ENCODE results near the gene CNNM2. TPM values are rescaled to one million over a fixed set of nuclear protein-coding genes. Genes with fewer than 3 reads are reported as not detected.

The CNNM2 gene
- total and polyA plus RNA-seq, 2 donors (not counting 1 experiment from before 2014, with no cell fraction given) = 6.6 to 21.6 TPM

DNA sequence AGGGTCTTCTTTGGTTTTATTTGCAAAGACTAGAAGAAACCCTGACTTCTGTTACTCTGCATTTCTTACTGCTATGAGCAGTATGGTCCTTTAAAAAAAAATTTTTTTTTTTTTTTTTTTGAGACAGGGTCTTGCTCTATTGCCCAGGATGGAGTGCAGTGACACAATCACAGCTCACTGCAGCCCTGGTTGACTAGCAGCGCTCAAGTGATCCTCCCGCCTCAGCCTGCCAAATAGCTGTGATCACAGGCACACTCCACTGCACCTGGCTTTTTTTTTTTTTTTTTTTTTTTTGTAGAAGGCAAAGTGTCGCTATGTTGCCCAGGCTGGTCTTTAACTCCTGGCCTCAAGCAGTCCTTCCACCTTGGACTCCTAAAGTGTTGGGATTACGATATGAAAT is 17.4 kb downstream of the CNNM2 start:
- CTCF ChIA-PET = no interaction called here
- Mint-ChIP-seq H3K27me3 (no peaks in the 10 kb centered on the region), H3K4me3 (no peak overlapping the region), H3K27ac (no peak overlapping the region), H3K4me1 (peaks cover 2% of the 10 kb centered on the region), H3K9me3 (ENCODE audit: insufficient read depth) (no peaks in the 10 kb centered on the region)
- peaks cover 0 to 5% (median 0%) of the 10 kb centered on the region in 3 donors for H3K9me3 ChIP-seq (ENCODE audit: control extremely low read depth in 1 of 3, control insufficient read depth in 2 of 3, insufficient read depth in 1 of 3, low read length in 2 of 3)
- no peak overlapping the region for H2AFZ ChIP-seq (ENCODE audit: insufficient read depth, low read depth, low read length, poor library complexity, severe bottlenecking)
- no peak for ATAC-seq (ENCODE audit: low read depth)
- TF ChIP-seq EZH2 (IDR thresholded peaks at IDR 0.05; ENCODE audit: borderline replicate concordance, insufficient read depth, low read depth, low read length, poor library complexity, severe bottlenecking) = no peak
- TF ChIP-seq, protein P1, sequence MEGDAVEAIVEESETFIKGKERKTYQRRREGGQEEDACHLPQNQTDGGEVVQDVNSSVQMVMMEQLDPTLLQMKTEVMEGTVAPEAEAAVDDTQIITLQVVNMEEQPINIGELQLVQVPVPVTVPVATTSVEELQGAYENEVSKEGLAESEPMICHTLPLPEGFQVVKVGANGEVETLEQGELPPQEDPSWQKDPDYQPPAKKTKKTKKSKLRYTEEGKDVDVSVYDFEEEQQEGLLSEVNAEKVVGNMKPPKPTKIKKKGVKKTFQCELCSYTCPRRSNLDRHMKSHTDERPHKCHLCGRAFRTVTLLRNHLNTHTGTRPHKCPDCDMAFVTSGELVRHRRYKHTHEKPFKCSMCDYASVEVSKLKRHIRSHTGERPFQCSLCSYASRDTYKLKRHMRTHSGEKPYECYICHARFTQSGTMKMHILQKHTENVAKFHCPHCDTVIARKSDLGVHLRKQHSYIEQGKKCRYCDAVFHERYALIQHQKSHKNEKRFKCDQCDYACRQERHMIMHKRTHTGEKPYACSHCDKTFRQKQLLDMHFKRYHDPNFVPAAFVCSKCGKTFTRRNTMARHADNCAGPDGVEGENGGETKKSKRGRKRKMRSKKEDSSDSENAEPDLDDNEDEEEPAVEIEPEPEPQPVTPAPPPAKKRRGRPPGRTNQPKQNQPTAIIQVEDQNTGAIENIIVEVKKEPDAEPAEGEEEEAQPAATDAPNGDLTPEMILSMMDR (IDR thresholded peaks at IDR 0.05) = no peak
- 100% methylated on average over 1 of the region's 4 CpGs for WGBS (ENCODE audit: insufficient coverage)
- H3K27ac ChIP-seq (ENCODE audit: low read length in 2 of 2) = no peak overlapping the region
- DNase-seq = no peak
- H3K4me1 ChIP-seq (ENCODE audit: control insufficient read depth in 2 of 2, insufficient read depth in 2 of 2, low read length in 2 of 2) = no peaks in the 10 kb centered on the region
- H3K4me2 ChIP-seq (replicated peaks; ENCODE audit: low read depth, low read length, poor library complexity, severe bottlenecking) = no peak overlapping the region
- H3K36me3 ChIP-seq (replicated peaks in 1 of 2; ENCODE audit: control extremely low read depth in 1 of 2, control insufficient read depth in 1 of 2, extremely low read depth in 1 of 2, insufficient read depth in 2 of 2, low read length in 1 of 2) = no peaks in the 10 kb centered on the region
- H4K20me1 ChIP-seq (ENCODE audit: control insufficient read depth, insufficient read depth, low read length, poor library complexity, severe bottlenecking) = no peaks in the 10 kb centered on the region
- no peak overlapping the region for H3K9ac ChIP-seq (ENCODE audit: low read length)
- no peaks in the 10 kb centered on the region for H3K27me3 ChIP-seq (replicated peaks in 1 of 4; ENCODE audit: control extremely low read depth in 1 of 4, control insufficient read depth in 3 of 4, insufficient read depth in 4 of 4, low read length in 3 of 4)
- POLR2A ChIA-PET = interaction anchor here (0.6 kb wide), 1 partner anchor 14 kb away, joined by 3 read pairs; no protein-coding TSS in a partner anchor
- H3K79me2 ChIP-seq (ENCODE audit: control insufficient read depth, insufficient read depth, low read length) = no peaks in the 10 kb centered on the region
- no peak overlapping the region for H3K4me3 ChIP-seq (ENCODE audit: control extremely low read depth in 1 of 5, extremely low read depth in 1 of 5, insufficient read depth in 1 of 5, low read depth in 2 of 5, low read length in 4 of 5)
- intact Hi-C loops (cut with micrococcal nuclease) = no loop called here

DNA sequence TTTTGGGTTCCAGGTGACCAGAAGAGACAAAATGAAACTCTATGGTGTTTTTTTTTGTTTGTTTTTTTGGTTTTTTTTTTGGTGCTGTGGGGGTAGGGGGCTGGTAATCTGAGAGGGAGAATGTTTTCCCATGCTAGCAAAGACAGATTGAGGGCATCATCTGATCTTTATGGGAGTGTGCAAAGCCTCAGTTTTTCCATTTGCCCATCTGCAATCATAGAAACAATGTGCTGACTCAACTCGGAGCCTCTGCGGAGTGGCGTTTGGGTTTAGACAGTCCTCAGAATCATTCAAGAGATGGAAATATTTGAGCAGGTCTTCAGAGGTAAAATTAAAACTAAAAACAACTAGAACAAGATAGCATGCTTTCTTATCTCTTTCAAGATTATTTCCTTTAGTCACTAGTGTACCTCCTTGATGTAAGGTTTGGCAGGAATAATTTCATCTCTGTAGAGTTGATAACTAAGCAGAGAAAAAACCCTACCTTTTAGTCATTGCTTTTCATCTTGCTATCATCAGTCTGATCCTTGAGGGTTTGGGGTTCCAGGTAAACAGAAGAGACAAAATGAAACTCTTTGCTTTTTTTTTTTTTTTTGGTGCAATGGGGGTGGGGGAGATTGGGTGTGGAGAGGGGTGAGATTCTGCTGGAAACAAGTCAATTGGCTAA is 18.0 kb downstream of the CNNM2 start:
- Histone ChIP-seq H4K20me1 (ENCODE audit: control insufficient read depth, insufficient read depth, low read length, poor library complexity, severe bottlenecking) (no peaks in the 10 kb centered on the region), H3K9ac (ENCODE audit: low read length) (no peak overlapping the region), H3K27ac (ENCODE audit: low read length in 2 of 2) (no peak overlapping the region), H2AFZ (ENCODE audit: insufficient read depth, low read depth, low read length, poor library complexity, severe bottlenecking) (no peak overlapping the region), H3K36me3 (replicated peaks in 1 of 2; ENCODE audit: control extremely low read depth in 1 of 2, control insufficient read depth in 1 of 2, extremely low read depth in 1 of 2, insufficient read depth in 2 of 2, low read length in 1 of 2) (no peaks in the 10 kb centered on the region), H3K4me3 (ENCODE audit: control extremely low read depth in 1 of 5, extremely low read depth in 1 of 5, insufficient read depth in 1 of 5, low read depth in 2 of 5, low read length in 4 of 5) (no peak overlapping the region), H3K9me3 (ENCODE audit: control extremely low read depth in 1 of 3, control insufficient read depth in 2 of 3, insufficient read depth in 1 of 3, low read length in 2 of 3) (peaks cover 0 to 5% (median 0%) of the 10 kb centered on the region in 3 donors), H3K27me3 (replicated peaks in 1 of 4; ENCODE audit: control extremely low read depth in 1 of 4, control insufficient read depth in 3 of 4, insufficient read depth in 4 of 4, low read length in 3 of 4) (no peaks in the 10 kb centered on the region), H3K79me2 (ENCODE audit: control insufficient read depth, insufficient read depth, low read length) (no peaks in the 10 kb centered on the region), H3K4me1 (ENCODE audit: control insufficient read depth in 2 of 2, insufficient read depth in 2 of 2, low read length in 2 of 2) (no peaks in the 10 kb centered on the region), H3K4me2 (replicated peaks; ENCODE audit: low read depth, low read length, poor library complexity, severe bottlenecking) (no peak overlapping the region)
- no peak for ATAC-seq (ENCODE audit: low read depth)
- no peak for TF ChIP-seq EZH2 (IDR thresholded peaks at IDR 0.05; ENCODE audit: borderline replicate concordance, insufficient read depth, low read depth, low read length, poor library complexity, severe bottlenecking)
- TF ChIP-seq, protein P1 (IDR thresholded peaks at IDR 0.05) = no peak
- no peaks in the 10 kb centered on the region for H3K9me3 Mint-ChIP-seq (ENCODE audit: insufficient read depth)
- POLR2A ChIA-PET = no interaction called here
- no peaks in the 10 kb centered on the region for H3K4me1 Mint-ChIP-seq
- CTCF ChIA-PET = no interaction called here
- no peak overlapping the region for H3K4me3 Mint-ChIP-seq
- no peak overlapping the region for H3K27ac Mint-ChIP-seq
- no peaks in the 10 kb centered on the region for H3K27me3 Mint-ChIP-seq
- WGBS (ENCODE audit: insufficient coverage) = no CpG with 5 or more reads among the region's 3 CpGs
- intact Hi-C loops (cut with micrococcal nuclease) = no loop called here
- DNase-seq = no peak
